ENCODE measurements around the gene LRRTM1. TPM values are rescaled to one million over a fixed set of nuclear protein-coding genes. Genes with fewer than 3 reads are reported as not detected.

Gene LRRTM1
- total RNA-seq, 1 donor: not detected

DNA sequence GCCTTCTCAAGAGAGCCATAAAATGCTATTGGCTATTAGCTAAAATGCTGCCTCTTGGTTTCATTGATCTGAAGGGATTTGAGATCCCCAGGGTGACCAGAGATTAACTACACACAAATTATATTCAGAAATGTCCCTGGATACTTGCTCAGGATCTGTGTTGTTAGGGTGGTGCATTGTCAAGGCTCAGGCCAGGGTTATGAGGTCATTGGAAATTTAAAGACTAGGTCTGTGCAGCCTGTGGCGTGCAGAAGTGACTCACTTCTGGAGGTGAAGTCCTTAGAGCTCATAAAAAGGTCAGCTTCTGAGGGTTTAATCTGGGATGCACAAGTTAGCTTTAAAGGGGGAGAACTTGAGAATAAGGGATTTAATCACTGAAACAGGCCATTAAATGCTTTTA lies 23.5 kb downstream of the LRRTM1 start:
- H3K27me3 ChIP-seq (ENCODE audit: insufficient read depth, low read length): no peaks in the 10 kb centered on the region
- no peaks in the 10 kb centered on the region for H3K9me3 ChIP-seq (ENCODE audit: low read depth, low read length)
- no peaks in the 10 kb centered on the region for H3K4me1 ChIP-seq (ENCODE audit: insufficient read depth, low read length)
- no peak overlapping the region for H3K4me3 ChIP-seq (ENCODE audit: low read length)

DNA sequence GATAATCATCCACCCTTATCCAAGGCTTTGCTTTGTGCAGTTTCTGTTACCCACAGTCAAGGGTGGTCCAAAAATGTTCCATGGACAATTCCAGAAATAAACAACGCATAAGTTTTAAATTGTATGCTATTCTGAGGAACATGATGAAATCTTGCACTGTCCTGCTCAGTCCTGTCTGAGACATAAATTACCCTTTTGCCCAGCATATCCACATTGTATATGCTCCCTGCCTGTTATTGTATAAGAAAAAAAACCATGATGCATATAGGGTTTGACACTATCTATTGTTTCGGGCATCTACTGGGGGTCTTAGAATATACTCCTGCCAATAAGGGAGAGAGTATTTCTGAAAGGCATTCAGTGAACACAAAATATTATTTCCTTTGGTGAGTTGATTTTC lies 24.0 kb downstream of the LRRTM1 start:
- H3K4me1 ChIP-seq (ENCODE audit: insufficient read depth, low read length): no peaks in the 10 kb centered on the region
- H3K27me3 ChIP-seq (ENCODE audit: insufficient read depth, low read length): no peaks in the 10 kb centered on the region
- H3K9me3 ChIP-seq (ENCODE audit: low read depth, low read length): no peaks in the 10 kb centered on the region
- H3K4me3 ChIP-seq (ENCODE audit: low read length): no peak overlapping the region

DNA sequence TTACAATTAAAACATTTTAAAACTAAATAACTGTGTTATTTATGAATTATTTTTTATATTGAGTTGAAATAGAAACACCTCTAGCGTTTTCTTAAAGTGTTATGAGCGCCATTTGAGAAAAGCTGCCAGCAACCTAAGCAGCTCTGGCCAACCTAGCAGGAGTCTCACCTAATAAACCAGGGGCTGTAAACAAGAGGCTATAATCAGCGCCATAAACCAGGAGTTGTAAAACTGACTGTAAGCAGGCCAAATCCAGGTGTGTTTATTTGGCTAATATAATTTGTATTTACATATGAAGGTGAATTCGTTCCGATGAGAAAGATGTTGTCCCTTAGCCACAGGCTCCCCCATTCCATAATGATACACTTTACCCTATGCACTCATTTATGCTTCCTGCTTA lies 34.7 kb downstream of the LRRTM1 start:
- Histone ChIP-seq H3K27me3 (ENCODE audit: insufficient read depth, low read length) (no peaks in the 10 kb centered on the region), H3K4me3 (ENCODE audit: low read length) (no peak overlapping the region), H3K9me3 (ENCODE audit: low read depth, low read length) (no peaks in the 10 kb centered on the region), H3K4me1 (ENCODE audit: insufficient read depth, low read length) (no peaks in the 10 kb centered on the region)

DNA sequence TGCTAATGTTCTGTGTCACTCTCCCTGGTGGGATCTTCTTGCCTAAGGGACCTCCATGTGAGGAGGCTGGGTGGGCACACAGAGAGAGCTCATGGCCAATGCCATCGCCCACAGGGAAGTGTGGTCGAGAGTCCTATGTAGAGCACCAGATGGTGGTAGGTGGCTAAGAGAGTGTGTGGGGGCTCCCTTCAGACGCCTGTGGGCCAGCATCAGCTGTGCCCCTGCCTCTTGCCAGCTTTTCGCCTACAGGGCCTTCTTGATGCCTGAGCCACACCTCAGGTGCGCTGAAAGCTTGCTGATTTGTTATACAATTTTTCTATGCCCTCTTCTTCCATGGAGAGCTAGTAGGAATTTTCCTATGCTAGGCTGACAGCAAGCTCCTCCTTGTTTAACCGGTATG lies 38.3 kb downstream of the LRRTM1 start:
- no peak overlapping the region for H3K4me3 ChIP-seq (ENCODE audit: low read length)
- H3K27me3 ChIP-seq (ENCODE audit: insufficient read depth, low read length): no peaks in the 10 kb centered on the region
- no peaks in the 10 kb centered on the region for H3K9me3 ChIP-seq (ENCODE audit: low read depth, low read length)
- no peaks in the 10 kb centered on the region for H3K4me1 ChIP-seq (ENCODE audit: insufficient read depth, low read length)

DNA sequence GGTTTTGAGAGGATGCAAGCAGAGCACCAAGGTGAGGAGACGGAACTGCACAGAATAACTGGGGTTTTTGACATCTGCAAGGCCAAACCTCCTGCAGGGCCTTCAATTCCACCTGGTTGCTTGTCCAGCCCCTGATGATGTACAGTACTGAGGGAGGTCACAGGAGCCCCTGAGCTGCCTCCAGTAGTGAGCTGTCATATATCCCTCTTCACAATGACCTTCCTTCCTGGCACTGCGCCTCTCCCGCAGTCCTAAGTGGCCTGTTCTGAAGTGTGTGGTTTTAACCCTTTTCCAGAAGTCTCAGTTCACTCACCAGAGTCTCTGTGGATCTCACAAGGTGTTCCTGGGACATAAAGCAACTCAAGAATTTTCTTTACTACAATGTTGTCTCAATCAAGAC lies 45.3 kb downstream of the LRRTM1 start:
- no peak overlapping the region for H3K4me3 ChIP-seq (ENCODE audit: low read length)
- H3K27me3 ChIP-seq (ENCODE audit: insufficient read depth, low read length): no peaks in the 10 kb centered on the region
- H3K9me3 ChIP-seq (ENCODE audit: low read depth, low read length): no peaks in the 10 kb centered on the region

DNA sequence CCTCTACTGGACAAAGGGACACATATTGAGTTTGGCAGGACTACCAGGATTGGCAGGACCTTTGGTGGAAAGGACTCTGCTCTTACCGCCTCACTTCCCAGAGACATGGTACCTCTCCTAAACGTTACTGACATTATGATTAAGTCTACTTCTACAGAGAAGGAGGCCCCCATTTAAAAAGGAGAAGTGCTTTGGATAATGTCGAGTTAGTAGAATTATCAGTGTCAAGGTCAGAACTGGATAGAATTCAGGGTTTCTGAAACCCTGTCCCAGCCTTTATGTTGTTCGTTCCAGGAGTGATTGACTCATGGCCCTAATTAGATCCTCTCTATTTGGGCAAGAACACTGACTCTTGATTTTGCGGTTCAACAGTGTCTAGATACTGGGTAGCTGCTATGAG lies 45.8 kb downstream of the LRRTM1 start:
- Histone ChIP-seq H3K4me3 (ENCODE audit: low read length) (no peak overlapping the region), H3K9me3 (ENCODE audit: low read depth, low read length) (no peaks in the 10 kb centered on the region), H3K27me3 (ENCODE audit: insufficient read depth, low read length) (no peaks in the 10 kb centered on the region), H3K4me1 (ENCODE audit: insufficient read depth, low read length) (no peaks in the 10 kb centered on the region)

More for the DNA sequence above, 45.3 kb downstream of the LRRTM1 start:
- H3K4me1 ChIP-seq (ENCODE audit: insufficient read depth, low read length): no peaks in the 10 kb centered on the region

DNA sequence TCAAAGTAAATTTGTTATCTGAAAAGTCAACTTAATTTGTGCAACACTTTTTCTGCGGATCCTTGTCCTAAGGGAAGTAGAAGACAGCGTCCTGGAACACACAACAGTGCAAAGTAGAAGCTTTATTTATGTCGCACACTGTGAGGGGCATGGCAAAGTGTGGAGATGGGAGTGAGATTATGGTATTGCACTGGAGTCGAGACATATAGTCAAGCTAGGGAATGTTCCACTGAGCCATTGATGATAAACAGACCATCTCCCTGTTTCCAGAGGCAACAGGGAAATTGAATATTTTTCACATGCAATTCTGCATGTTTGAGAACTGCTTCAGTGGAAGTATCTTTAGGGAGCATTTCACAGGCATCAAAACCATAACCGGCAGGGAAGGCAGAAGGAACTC lies 46.2 kb downstream of the LRRTM1 start:
- no peak overlapping the region for H3K4me3 ChIP-seq (ENCODE audit: low read length)
- H3K9me3 ChIP-seq (ENCODE audit: low read depth, low read length): no peaks in the 10 kb centered on the region
- no peaks in the 10 kb centered on the region for H3K27me3 ChIP-seq (ENCODE audit: insufficient read depth, low read length)
- no peaks in the 10 kb centered on the region for H3K4me1 ChIP-seq (ENCODE audit: insufficient read depth, low read length)

DNA sequence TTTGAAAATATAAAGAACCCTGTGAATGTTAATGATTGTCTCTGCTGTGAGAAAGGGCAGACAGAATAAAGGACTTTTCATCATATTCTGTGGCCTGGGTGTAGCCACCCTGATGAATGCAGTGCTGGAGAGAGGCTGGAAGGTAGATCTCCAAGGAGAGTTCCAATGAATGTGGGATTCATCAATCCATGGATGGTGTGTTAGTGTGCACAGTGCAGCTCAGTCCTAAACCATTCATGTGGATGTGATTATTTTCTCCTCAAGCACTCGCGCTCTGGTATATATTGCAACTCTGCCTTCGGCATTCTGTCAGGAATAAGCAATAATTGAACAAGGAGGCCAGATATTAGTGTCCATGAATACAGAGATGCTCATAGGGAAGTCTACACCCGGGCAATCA lies 47.1 kb downstream of the LRRTM1 start:
- no peaks in the 10 kb centered on the region for H3K27me3 ChIP-seq (ENCODE audit: insufficient read depth, low read length)
- no peak overlapping the region for H3K4me3 ChIP-seq (ENCODE audit: low read length)

DNA sequence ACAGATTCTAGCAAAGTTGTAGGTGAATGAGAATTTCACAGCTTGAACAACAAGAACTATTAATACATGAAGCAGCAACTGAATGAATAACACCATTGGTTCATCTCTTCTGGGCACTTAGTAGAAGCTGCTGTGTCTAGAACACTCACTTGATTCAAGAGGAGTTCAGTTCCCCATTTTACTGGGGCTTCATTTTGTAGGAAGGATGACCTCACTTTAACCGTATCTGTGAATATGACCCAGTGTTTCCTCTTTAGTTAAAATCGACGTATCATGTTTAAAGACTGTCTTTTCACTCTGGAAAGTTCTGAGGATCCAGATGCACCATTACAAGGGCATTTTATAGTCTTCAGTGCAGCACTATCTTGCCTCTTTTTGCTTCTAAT lies 47.8 kb downstream of the LRRTM1 start:
- no peak overlapping the region for H3K4me3 ChIP-seq (ENCODE audit: low read length)
- no peaks in the 10 kb centered on the region for H3K27me3 ChIP-seq (ENCODE audit: insufficient read depth, low read length)
- no peaks in the 10 kb centered on the region for H3K4me1 ChIP-seq (ENCODE audit: insufficient read depth, low read length)
- H3K9me3 ChIP-seq (ENCODE audit: low read depth, low read length): no peaks in the 10 kb centered on the region

More for the DNA sequence above, 47.1 kb downstream of the LRRTM1 start:
- no peaks in the 10 kb centered on the region for H3K4me1 ChIP-seq (ENCODE audit: insufficient read depth, low read length)
- H3K9me3 ChIP-seq (ENCODE audit: low read depth, low read length): no peaks in the 10 kb centered on the region

DNA sequence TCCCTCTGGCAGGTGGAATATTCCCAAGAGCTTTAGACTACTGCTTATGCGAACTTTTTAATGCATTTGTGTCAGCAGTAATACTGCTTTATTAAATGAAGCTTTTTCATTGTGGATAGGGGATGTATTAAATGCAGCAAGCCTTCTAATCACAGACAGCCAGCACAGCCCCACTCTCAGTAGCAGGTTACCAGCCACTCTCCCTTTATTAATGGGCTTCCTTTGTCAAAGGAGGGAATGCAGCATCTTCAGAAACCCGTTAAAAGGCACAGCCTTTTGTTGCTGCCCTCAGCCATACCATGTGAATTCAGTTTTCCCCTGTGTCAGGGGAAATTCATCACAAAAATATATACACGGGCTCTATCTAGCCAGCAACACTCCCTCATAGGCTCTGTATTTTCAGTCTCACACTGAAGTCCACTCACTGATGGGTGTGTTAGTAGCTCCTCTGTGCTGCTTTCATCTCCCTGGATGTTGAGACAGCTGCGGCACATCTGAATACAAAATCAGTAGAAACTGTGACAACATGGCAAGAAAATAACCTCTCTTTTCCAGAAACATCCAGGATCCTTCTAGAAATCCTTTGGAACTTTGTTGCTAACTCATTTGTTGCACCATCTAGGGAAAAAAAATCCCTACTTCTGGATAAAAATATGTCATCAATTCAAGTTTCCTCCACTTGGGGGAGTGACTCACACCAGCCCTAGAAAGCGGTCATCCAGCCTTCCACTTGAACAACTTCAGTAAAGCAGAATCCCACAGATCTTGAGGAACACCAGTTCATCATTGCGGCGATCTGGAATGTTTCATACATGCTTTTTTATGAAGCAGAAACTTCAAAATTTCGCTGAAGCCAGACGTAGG lies 48.4 kb downstream of the LRRTM1 start:
- H3K27me3 ChIP-seq (ENCODE audit: insufficient read depth, low read length): no peaks in the 10 kb centered on the region
- H3K4me1 ChIP-seq (ENCODE audit: insufficient read depth, low read length): no peaks in the 10 kb centered on the region
- H3K9me3 ChIP-seq (ENCODE audit: low read depth, low read length): no peaks in the 10 kb centered on the region
- H3K4me3 ChIP-seq (ENCODE audit: low read length): no peak overlapping the region

DNA sequence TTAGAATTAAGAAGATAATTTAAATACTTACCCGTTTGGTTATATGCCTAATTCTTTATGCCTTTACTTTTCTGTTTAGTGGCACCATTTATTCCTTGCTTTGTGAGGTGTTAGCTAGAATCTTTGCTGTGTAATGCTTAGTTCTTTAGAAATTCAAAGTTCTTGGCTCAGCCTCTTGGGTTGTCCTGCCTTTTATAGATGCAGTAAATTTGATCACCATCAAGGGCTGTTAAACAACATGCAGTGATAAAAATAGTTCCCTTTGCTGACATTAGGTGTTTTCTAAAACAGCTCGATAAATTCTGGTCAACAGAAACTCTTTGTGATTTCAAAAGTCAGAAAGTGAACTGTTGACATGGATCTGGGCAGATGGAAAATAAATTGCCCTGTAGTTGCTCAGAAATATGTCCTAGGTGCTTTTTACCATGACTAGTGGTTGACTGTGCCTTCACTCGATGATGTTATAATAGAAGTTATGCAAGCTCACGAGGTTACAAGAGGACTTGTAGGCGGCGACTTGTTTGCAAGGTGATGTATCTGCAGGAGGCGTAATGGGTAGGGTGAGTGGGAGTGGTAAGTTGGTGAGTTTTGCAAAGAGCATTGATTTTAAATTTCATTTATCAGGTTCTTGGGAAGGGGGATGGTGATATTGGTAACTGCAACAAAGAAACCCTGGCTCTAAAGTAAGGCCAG lies 52.1 kb downstream of the LRRTM1 start:
- H3K9me3 ChIP-seq (ENCODE audit: low read depth, low read length): no peaks in the 10 kb centered on the region
- no peaks in the 10 kb centered on the region for H3K27me3 ChIP-seq (ENCODE audit: insufficient read depth, low read length)
- no peak overlapping the region for H3K4me3 ChIP-seq (ENCODE audit: low read length)
- no peaks in the 10 kb centered on the region for H3K4me1 ChIP-seq (ENCODE audit: insufficient read depth, low read length)

Measured in mononuclear cell (primary cell).